Measurements from ENCODE around the gene USH2A.
A peak's percentile ranks its signal among the peaks of the same experiment; 100 is the strongest.
"Not testable (repeated sequence)": the region's sequence is repeated elsewhere in the genome, so short reads cannot be mapped to it uniquely, and the experiment has no call there.

The USH2A gene

DNA sequence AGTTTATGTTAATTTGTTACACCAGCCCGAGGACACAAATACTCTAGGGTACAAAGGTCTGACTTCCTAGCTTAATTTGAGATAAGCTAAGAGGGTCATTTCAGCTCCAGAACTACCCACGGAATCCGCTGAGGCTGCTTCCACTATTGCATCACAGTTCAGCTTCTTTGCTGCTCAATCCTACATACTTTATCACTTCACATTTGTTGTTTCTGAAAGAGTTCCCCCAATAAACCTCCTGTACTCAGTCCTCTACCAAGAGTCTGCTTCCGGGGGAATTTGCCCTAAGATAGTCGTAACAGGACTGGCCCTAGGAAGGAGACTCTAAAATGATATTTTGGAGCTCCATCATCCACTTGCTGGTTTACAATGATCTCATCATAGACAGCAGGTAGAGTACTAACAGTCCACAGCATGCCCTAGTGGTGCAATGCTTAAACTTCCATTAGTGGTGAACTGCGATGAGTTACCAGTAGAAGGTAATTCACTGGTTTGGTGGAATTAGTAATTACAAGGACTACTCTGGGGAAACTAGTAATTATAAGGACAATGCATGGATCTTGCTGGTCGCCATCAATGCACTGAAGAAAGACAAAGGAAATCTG is 229.3 kb downstream of the USH2A start:
- DNase-seq, result no peak

DNA sequence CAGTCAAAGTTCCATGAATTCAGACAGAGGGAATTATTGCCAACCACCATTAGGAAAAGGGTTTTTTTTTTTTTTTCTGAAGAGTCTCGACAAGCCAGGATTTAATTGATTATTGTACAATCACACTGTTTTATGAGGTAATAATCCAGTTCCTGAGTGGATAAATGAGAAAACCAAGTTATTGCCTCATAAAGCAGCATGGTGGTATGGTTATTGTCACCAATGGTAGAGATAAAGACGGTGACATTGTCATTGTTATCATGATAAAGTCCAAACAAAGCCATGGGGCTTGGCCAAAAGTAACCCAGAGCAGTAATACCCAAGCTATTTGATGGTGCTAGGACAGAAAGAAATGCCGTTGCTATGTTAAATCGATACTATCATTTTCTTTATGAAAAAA is 232.8 kb downstream of the USH2A start:
- no peak for DNase-seq

GRCh38 chr1:216186816-216187215 is 236.4 kb downstream of the USH2A start:
- DNase-seq, result no peak

DNA sequence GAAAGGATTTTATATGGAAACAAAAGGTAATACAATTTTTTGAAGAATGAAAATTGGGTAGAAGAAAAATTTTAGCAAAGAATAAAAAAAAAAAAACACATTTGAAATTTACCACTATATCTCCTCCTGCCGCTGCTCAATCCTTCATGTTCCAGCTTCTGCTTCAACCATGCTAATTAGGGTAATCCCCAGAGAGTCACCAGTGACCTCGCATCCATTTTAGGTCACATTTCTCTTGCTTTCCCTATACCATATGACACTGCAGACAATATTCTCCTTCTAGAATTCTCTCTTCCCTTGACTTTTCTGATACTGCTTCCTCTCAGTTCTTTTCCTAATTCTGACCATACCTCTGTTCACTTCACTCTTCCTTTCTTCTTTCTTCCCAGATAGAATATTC is 237.1 kb downstream of the USH2A start:
- no peak for DNase-seq

DNA sequence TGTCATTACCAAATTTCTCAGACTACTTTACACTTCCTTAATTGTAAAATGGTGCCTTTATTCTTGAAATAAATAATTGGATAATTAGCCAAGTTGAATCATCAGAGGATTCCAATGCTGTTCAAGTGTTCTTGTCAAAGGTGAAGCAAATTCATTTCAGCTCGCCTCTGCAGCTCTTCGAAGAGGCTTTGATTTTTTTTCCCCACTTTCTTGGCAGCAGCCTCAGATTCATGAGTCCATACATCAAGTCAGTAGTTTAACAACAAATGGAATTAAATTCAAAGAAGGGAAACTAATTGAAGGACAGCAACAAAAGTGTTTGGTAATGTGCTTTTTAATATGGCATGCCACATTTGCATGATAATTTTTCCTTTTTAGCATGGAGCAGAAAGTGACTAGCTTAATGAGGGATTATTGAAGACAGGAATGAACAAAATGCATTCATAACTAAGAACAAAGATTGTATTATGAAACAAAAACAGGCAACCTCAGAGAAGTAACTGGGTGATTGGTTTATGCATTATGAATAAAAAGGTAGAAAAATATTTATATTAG is 239.0 kb downstream of the USH2A start:
- DNase-seq, result no peak

DNA sequence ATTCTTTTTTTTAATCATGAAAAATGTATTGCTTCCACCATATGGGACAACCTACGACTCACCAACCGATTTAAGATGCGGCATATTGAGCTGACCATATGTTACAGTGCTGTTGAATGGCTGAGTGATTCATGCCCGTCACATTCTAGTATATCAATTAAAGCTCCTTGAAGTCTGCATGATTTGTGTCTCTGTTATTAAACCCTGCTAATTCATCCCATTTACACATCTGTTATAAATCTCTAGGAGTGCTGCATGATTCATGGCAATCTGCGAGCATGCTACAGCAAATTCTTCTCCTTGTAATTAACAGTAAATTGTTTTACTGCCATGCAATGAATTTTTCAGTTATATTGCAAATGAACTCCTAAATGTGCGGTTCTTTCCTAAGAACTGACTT is 239.8 kb downstream of the USH2A start:
- DNase-seq, result no peak

DNA sequence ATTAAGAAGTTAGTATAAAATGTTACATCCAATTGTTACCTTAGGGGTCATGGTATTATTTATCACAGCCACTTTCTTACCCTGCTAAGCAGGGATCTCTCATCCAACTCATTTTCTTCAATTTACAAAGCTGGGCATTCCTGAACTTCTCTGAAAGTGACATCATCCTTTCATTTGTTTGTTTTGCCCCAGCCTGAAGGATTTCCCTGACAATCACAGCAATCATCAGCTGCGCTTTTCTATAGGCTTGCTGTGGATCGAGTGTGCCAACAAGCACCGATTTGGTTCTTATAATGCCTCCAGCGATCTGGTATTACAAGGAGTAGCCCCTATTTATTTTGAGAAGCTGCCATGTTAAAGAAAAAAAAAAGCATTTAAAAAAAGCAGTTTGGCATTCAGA is 240.2 kb downstream of the USH2A start:
- no peak for DNase-seq

DNA sequence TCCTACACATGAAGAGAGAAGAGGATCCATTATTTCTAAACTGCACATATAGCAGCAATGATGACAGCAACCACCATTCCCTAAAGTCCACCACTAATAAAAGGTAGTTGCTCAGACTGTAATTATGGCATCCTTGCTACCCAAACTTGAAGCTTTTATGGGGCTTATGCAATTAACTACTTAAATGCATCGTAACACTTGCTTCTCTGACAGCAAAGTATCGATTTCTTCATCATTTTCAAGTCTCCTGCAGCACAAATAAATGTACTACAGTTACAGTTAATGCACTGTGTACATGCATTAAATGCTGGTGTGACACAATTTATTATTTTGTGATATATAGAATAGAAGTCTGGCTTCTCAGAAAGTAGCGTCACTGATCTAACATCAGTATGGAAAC is 241.7 kb downstream of the USH2A start:
- no peak for DNase-seq

DNA sequence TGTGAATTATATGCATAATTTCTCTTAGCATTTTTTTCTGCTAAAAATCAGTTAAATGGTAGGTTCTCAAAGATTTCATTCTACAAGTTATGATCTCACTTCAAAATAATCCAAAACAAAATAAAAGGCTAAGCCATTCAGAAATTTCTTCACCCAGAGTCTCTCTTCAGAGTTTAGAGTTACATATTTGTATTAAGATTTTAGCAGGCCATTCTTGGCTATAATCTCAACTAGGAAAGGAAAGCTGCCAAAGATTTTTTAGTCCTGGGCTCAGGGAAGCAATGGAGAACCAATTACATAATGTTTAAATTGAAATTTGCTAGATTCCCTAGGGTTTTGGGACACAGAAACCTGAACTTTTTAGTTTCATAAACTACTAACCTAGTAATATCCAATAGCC is 245.0 kb downstream of the USH2A start:
- no peak for DNase-seq

GRCh38 chr1:216176970-216177369 is 246.3 kb downstream of the USH2A start:
- no peak for DNase-seq

DNA sequence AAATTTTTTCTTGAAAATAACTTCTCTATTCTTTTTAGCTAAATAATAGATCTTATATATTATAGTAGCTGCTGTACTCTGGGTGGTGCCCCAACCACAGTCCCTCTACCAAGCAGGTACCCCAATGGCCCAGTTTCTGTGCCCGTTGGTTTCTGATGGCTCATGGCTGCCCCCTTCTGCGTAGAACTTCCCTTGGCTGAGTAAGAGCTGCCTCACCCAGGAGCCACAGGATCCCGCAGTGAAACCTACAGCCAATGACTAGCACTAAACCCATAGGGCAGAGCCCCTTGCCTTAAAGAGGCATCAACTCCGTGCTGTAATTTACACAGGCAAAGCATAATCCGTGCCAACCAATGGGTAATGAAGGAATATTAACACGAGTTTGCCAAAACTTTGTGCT is 247.5 kb downstream of the USH2A start:
- DNase-seq, result no peak

DNA sequence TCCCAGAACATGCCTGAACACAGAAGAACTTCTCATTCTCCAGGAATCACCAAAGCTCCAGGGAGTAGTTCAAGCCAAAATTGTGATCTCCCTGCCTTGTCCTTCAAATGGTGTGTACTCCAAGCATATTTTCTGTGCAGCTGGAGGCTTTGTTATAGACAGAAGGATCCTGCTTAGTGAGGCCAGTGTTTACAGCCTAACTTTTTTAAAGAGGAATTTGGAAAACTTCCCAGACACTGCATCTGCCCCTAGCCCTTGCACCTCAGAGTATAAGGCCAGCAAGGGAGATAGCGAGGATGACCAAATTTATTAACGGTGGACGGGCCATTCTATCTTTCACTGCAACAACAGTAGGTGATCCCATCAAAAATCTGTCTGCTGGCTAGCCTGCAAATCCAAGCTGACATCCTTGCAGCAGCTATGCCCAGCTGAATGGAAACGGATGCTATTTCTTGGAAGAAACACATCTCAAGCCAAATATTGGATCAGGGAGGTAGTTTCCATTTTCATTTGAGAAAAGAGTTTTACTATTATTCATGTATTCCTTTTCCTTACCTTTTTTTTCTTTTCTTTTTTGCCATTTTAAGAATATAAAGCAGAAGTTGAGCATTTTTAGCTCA is 249.8 kb downstream of the USH2A start:
- no peak for DNase-seq

DNA sequence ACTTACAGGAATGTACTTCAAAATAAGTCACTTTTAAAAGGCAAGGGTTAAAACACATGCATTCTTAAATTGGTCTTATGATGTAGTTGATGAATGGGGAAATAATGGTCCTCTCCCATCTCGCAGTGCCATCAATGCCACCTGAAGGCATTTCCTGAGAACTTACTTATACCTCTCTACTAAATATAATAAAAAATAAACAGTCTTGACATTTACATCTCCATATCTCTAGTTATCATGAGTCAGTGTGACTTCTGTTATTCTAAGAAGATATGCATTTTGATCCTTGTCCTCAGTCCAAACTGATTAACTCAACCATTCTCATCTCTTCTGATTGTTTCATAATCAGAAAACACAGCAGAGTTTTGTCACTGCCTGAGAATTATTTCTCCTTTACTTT is 253.9 kb downstream of the USH2A start:
- DNase-seq, result no peak

DNA sequence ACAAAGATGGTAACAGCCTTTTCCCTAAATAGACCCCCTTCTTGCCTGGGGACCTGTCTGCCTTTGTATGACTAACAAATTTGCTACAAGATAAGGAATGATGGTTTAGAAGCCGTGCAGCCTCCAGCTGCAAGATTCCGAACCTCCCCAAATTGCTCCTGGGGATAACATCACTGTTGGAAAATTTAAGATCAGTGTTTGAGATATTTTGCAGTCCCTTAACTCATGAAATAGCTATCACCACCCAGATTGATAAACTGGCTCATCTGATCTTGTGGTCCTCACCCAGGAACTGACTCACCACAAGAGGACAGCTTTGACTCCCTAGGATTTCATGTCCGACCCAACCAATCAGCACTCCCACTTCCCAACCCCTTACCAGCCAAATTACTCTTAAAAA is 254.7 kb downstream of the USH2A start:
- no peak for DNase-seq

DNA sequence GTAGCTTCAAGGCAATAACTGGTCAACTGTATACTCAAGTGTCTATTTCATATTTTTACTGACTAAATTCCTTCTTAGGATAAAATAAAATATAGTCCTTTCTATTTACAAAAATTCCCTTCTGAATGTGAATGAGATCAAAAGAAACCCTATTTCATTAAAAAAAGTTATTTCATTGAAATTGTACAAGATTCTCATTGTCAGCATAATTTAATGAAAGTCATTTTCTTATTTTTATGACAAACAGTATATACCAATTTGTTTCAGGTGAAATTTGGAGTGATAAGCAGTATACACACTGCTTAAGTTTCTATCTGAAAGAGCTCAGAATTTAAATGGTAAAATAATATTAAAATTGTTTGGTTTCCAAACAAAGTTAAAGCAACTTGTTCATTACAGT is 269.2 kb downstream of the USH2A start:
- no peak for DNase-seq

- DNase-seq, result no peak
Observed at GRCh38 chr1:216153130-216153529, 270.1 kb downstream of the USH2A start.

GRCh38 chr1:216145451-216146018 is 277.7 kb downstream of the USH2A start:
- not testable (repeated sequence) for DNase-seq

DNA sequence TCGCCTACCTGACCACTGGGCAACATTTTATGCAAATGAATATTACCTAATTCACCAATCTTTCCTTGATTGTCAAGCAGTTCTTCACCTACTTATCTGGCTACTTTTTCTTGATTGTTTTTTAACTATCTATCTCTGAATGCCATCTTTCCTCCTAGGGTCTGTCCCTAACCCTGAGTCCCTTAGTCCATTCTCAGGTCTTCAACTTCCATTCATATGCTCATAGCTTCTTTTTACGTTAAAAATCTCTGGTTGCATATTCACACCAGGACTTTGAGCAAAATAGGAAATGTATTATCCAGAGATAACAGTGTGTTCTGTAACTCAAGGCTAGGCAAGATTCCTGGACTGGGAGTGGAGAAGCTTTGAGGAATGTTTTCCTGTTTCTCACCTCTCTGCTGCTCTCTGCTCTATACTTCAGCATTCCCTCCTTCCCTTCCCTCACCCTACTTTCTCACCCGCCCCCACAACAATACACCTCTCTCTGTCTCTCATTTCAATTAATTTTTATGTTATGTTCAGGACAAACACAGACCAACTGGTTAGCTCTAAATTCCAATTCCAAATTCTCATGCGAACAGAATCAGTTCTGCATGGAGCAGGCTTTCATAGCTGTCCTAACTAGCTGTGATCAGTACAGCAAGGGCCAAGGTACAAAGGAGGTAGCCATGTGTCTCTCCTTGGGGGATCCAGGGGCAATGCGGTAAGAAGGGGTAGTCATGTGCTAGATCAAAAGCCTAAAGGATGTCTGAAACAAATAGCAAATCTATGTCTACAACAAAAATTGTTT is 278.4 kb downstream of the USH2A start:
- no peak for DNase-seq

GRCh38 chr1:216142921-216143320 is 280.3 kb downstream of the USH2A start:
- DNase-seq, result no peak

DNA sequence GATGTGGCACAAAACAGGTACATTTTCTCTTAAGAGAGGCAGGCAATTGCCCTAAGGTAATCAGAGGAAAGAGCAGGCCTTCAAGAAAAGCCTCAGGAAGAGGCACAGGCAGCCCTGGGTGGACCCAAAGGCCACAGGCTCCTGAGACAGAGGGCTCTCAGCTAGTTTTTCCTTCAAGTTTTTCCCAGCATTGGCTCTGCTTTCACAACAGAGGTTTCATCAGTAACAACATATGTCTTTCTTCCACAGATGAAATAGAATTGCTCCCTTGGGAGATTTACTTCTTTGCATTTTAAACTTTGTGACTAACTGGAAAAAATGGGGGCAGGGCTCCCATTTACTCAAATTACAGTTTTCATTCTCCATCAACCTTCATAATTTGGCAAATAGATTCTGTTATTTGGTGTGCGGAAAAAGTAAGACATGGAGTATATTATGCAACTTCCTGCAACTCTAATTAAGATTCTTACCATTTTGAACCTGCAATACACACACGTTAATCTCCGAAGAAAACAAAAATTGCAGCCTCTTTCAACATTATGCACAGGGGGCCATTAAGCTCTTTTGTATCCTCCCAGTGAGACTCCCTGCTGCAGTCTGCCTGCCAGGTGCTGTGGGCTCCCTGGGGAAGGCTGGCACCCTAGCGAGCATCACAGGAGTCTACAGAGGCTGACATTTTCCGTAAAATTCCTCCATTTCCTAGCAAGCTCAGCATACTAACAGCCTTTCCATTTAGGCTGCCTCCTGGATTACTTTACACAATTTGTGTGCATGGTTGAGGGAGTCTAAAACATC is 282.3 kb downstream of the USH2A start:
- peak in 1 of 2 experiments; percentile 35 for DNase-seq

- no peak for DNase-seq
Observed at GRCh38 chr1:216124192-216124781, 299.0 kb downstream of the USH2A start.

DNA sequence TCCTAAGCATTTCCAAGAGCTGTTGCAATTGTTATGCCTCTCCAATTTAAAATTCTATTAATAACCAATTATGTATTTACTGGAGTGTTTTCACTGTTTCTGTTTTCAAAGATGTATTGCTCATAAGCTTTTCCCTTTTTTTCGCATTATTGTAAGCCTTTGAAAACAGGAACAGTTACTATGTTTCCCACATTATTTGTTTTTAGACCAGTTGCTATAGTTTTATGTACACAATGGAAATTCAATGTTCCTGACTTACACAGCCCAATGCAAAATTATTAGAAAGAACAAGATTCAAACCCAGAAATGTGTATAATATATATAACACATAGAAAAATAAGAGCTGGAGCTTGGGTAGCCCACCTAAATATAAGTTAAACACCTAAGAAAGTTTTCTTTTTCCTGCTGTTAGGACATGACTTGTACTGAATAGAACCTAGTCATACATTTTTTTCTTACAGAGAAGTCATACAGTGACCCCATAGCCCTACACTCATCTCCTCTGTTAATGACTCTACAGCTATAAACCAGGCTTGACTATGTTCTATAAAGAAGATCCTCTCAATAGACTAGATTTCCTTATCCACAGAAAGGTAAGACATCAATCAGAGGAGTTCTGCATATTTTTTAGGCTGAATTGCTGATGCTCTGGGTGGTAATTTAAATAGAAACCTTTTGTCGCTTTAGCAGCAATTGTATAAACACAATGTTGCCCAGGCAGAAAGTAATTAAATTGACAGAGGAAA is 299.6 kb downstream of the USH2A start:
- DNase-seq, result no peak
